Kidney epithelial cell (primary cell): ENCODE data around the gene KIAA1614. TPM values are rescaled to one million over a fixed set of nuclear protein-coding genes. Genes with fewer than 3 reads are reported as not detected.

ENCODE experiments used
- DNase-seq: peaks from one replicate; pipeline ENCODE4 v3.0.0-alpha.2; 2010; ENCODE audit warnings: low read depth
- H3K27me3 ChIP-seq: 2 replicates; pipeline ENCODE4 v1.6.0; 2011; ENCODE audit warnings: low read length; ENCODE audit not compliant: control insufficient read depth, insufficient read depth
- H3K36me3 ChIP-seq: 2 replicates; pipeline ENCODE4 v1.5.1; 2011; ENCODE audit warnings: low read length; ENCODE audit not compliant: control insufficient read depth, insufficient read depth
- H3K4me3 ChIP-seq: 2 replicates; pipeline ENCODE4 v1.5.1; 2011; ENCODE audit warnings: low read depth, mild to moderate bottlenecking, control low read depth, low read length
- CTCF ChIP-seq: IDR thresholded peaks from 2 replicates; pipeline ENCODE4 v1.5.1; 2011; ENCODE audit warnings: mild to moderate bottlenecking, moderate library complexity, low read length, control low read depth, inconsistent platforms; ENCODE audit not compliant: insufficient read depth, poor library complexity, severe bottlenecking
- total RNA-seq: library from RNA; depleted of rRNA; stranded (reverse); fragments of >200 nt; gene quantifications from 2 replicates; pipeline ENCODE4 v1.2.3, GENCODE V29; 2015

KIAA1614 gene
- total RNA-seq, 1 donor from 2014 or later = 10.2 TPM

- no peak for DNase-seq
- no peak overlapping the region for H3K4me3 ChIP-seq
- no peak for TF ChIP-seq CTCF
- no peaks in the 10 kb centered on the region for H3K27me3 ChIP-seq
- H3K36me3 ChIP-seq = no peaks in the 10 kb centered on the region
Measured at GRCh38 chr1:180886338-180886737, 26.4 kb upstream of the KIAA1614 start.

GRCh38 chr1:180887841-180888240 is 24.9 kb upstream of the KIAA1614 start:
- no peak for TF ChIP-seq CTCF
- Histone ChIP-seq H3K36me3 (no peaks in the 10 kb centered on the region), H3K27me3 (no peaks in the 10 kb centered on the region), H3K4me3 (no peak overlapping the region)
- DNase-seq = no peak

- Histone ChIP-seq H3K27me3 (no peaks in the 10 kb centered on the region), H3K36me3 (no peaks in the 10 kb centered on the region), H3K4me3 (no peak overlapping the region)
- DNase-seq = no peak
- no peak for TF ChIP-seq CTCF
Measured at GRCh38 chr1:180888870-180889269, 23.8 kb upstream of the KIAA1614 start.

- TF ChIP-seq CTCF = no peak
- H3K27me3 ChIP-seq = no peaks in the 10 kb centered on the region
- no peak overlapping the region for H3K4me3 ChIP-seq
- no peak for DNase-seq
- no peaks in the 10 kb centered on the region for H3K36me3 ChIP-seq
Measured at GRCh38 chr1:180889325-180889724, 23.4 kb upstream of the KIAA1614 start.

- TF ChIP-seq CTCF = no peak
- Histone ChIP-seq H3K4me3 (no peak overlapping the region), H3K36me3 (no peaks in the 10 kb centered on the region), H3K27me3 (no peaks in the 10 kb centered on the region)
- no peak for DNase-seq
Measured at GRCh38 chr1:180892272-180892671, 20.4 kb upstream of the KIAA1614 start.

- H3K4me3 ChIP-seq = no peak overlapping the region
- TF ChIP-seq CTCF = no peak
- DNase-seq = no peak
- H3K27me3 ChIP-seq = no peaks in the 10 kb centered on the region
- no peaks in the 10 kb centered on the region for H3K36me3 ChIP-seq
Measured at GRCh38 chr1:180892675-180893074, 20.0 kb upstream of the KIAA1614 start.
